DND-41 (cell line): ENCODE data around the gene LEMD2.

Experiments used
- ATAC-seq: fragments of 200-7000 bp; cut with Tn5 transposase; 3 replicates; pipeline ENCODE4 v1.9.1; 2021; ENCODE audit warnings: low read depth; ENCODE audit not compliant: insufficient read depth
- DNase-seq: peaks from one replicate; pipeline ENCODE4 v3.0.0-alpha.2; 2020
- H2AFZ ChIP-seq: 2 replicates; pipeline ENCODE4 v1.6.0; 2012; ENCODE audit warnings: low read depth, low read length
- H3K27ac ChIP-seq: 2 replicates; pipeline ENCODE4 v1.5.1; 2012; ENCODE audit warnings: low read length, inconsistent platforms
- H3K27me3 ChIP-seq: fragments of 200-600 bp; sonication (generic); 2 replicates; pipeline ENCODE4 v1.6.0; 2012; ENCODE audit warnings: low read length, mild to moderate bottlenecking, inconsistent platforms; ENCODE audit not compliant: insufficient read depth, poor library complexity
- H3K36me3 ChIP-seq: 2 replicates; pipeline ENCODE4 v1.5.1; 2012; ENCODE audit warnings: low read length, inconsistent platforms; ENCODE audit not compliant: insufficient read depth
- H3K4me1 ChIP-seq: 2 replicates; pipeline ENCODE4 v1.5.1; 2012; ENCODE audit warnings: mild to moderate bottlenecking, low read length; ENCODE audit not compliant: insufficient read depth
- H3K4me2 ChIP-seq: 2 replicates; pipeline ENCODE4 v1.6.0; 2012; ENCODE audit warnings: mild to moderate bottlenecking, moderate library complexity, low read length, inconsistent platforms; ENCODE audit not compliant: insufficient read depth
- H3K4me3 ChIP-seq, 2 experiments: fragments of 200-600 bp in 1 of 2; shearing (Covaris generic) in 1 of 2; 2 replicates each; pipeline ENCODE4 v1.5.1; 2012 to 2016; ENCODE audit warnings: inconsistent platforms in 2 of 2, low read length in 2 of 2, mild to moderate bottlenecking in 2 of 2, low read depth in 1 of 2, moderate library complexity in 1 of 2
- H3K79me2 ChIP-seq: 2 replicates; pipeline ENCODE4 v1.6.0; 2012; ENCODE audit warnings: low read length, inconsistent platforms; ENCODE audit not compliant: insufficient read depth
- H3K9ac ChIP-seq: 2 replicates; pipeline ENCODE4 v1.6.0; 2012; ENCODE audit warnings: low read depth, mild to moderate bottlenecking, inconsistent platforms, low read length, moderate library complexity
- H3K9me3 ChIP-seq: 2 replicates; pipeline ENCODE4 v1.5.1; 2012; ENCODE audit warnings: low read length, moderate library complexity, mild to moderate bottlenecking, inconsistent platforms; ENCODE audit not compliant: insufficient read depth, severe bottlenecking
- H4K20me1 ChIP-seq: 2 replicates; pipeline ENCODE4 v1.6.0; 2012; ENCODE audit warnings: low read length; ENCODE audit not compliant: insufficient read depth
- EZH2 ChIP-seq: IDR thresholded peaks from 3 replicates; pipeline ENCODE4 v1.6.1; 2012; ENCODE audit warnings: borderline replicate concordance, low read depth, mild to moderate bottlenecking, moderate library complexity, low read length, inconsistent platforms; ENCODE audit not compliant: severe bottlenecking
- TF ChIP-seq, protein P1 (sequence below): IDR thresholded peaks from 2 replicates; pipeline ENCODE4 v1.5.1; 2012; ENCODE audit warnings: borderline replicate concordance, low read length, moderate library complexity, mild to moderate bottlenecking; ENCODE audit not compliant: poor library complexity, severe bottlenecking; ENCODE audit errors: extremely low read depth

Gene LEMD2

DNA sequence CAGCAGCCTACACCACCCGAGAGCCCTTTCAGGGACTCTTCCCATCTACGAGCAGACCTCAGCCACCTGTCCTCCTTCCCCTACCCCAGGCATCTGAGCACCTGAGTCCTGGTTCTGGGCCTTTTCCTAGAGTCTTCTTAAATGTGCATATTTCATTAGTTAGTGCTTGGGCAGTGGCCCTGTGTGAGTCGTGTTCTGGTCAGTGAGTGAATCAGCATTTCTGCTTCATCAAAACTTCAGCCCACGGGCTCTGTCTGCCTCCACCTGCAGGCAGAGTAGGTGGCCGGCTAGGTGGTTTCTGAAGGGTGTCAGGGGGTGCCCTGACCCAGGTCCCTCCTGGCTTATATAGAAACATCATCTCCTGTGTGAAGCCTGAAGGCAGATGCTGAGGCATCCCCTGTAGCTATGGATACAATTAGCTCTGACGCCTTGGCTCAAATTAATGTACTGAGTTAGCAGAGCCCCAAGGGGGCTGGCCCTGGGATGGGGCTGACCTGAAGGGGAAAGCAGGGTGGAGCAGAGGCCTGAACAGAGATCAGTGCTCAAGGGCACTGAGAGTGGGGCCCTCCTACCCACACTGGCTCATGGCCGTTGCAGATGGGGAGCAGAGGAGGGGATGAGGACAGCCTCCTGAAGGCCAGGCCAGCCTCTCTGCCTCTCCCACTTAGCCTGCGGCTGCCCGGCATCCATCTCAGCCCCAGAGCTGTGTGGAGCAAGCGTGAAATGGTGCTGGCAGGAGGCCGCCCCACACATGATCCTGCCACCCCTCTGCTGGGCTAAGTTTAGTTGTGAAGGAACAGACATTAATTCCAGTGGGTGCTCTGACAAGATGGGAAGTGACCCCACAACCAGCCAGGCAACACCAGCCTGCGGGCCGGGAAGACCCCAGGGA is 55.9 kb downstream of the LEMD2 start:
- no peaks in the 10 kb centered on the region for H3K27me3 ChIP-seq

DNA sequence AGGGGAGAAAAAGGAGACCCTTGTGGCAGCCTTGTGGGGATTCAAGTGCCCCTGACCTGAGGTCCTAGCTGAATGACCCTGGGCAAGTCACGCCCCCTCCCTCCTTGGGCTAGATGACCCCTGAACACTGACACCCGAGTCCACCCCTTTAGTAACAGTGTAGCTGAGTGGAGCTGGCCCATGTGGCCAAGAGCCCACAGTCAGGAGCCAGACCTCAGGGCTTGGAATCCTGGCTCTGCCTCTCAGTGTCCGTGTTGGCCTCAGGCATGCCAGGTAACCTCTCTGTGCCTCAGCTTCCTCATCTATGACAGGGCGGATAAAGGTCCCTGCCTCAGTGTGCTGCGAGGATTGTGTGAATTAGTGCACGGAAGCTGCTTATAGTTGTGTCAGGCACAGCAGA is 56.5 kb downstream of the LEMD2 start:
- TF ChIP-seq, protein P1, sequence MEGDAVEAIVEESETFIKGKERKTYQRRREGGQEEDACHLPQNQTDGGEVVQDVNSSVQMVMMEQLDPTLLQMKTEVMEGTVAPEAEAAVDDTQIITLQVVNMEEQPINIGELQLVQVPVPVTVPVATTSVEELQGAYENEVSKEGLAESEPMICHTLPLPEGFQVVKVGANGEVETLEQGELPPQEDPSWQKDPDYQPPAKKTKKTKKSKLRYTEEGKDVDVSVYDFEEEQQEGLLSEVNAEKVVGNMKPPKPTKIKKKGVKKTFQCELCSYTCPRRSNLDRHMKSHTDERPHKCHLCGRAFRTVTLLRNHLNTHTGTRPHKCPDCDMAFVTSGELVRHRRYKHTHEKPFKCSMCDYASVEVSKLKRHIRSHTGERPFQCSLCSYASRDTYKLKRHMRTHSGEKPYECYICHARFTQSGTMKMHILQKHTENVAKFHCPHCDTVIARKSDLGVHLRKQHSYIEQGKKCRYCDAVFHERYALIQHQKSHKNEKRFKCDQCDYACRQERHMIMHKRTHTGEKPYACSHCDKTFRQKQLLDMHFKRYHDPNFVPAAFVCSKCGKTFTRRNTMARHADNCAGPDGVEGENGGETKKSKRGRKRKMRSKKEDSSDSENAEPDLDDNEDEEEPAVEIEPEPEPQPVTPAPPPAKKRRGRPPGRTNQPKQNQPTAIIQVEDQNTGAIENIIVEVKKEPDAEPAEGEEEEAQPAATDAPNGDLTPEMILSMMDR: no peak
- no peak for TF ChIP-seq EZH2
- no peaks in the 10 kb centered on the region for H3K9me3 ChIP-seq
- peaks cover 6% of the 10 kb centered on the region for H3K27me3 ChIP-seq
- no peaks in the 10 kb centered on the region for H3K79me2 ChIP-seq
- H2AFZ ChIP-seq: no peak overlapping the region
- no peaks in the 10 kb centered on the region for H4K20me1 ChIP-seq
- H3K4me2 ChIP-seq: no peak overlapping the region
- no peaks in the 10 kb centered on the region for H3K4me1 ChIP-seq
- no peak overlapping the region for H3K4me3 ChIP-seq
- ATAC-seq: no peak
- H3K36me3 ChIP-seq: no peaks in the 10 kb centered on the region
- DNase-seq: no peak
- no peak overlapping the region for H3K9ac ChIP-seq
- no peak overlapping the region for H3K27ac ChIP-seq

More for the DNA sequence above, 55.9 kb downstream of the LEMD2 start:
- ATAC-seq (no peak), DNase-seq (no peak)
- H3K4me3 ChIP-seq: no peak overlapping the region
- no peaks in the 10 kb centered on the region for H3K36me3 ChIP-seq
- no peak overlapping the region for H3K27ac ChIP-seq
- H3K79me2 ChIP-seq: no peaks in the 10 kb centered on the region
- H2AFZ ChIP-seq: no peak overlapping the region
- TF ChIP-seq EZH2: no peak
- TF ChIP-seq, protein P1: no peak
- H4K20me1 ChIP-seq: no peaks in the 10 kb centered on the region
- H3K4me2 ChIP-seq: no peak overlapping the region
- H3K9me3 ChIP-seq: no peaks in the 10 kb centered on the region
- no peaks in the 10 kb centered on the region for H3K4me1 ChIP-seq
- no peak overlapping the region for H3K9ac ChIP-seq

- Histone ChIP-seq H3K4me2 (no peak overlapping the region), H3K27ac (no peak overlapping the region), H3K4me3 (no peak overlapping the region), H4K20me1 (no peaks in the 10 kb centered on the region), H3K9ac (no peak overlapping the region), H3K4me1 (no peaks in the 10 kb centered on the region), H3K27me3 (peaks cover 11% of the 10 kb centered on the region), H3K36me3 (no peaks in the 10 kb centered on the region), H3K9me3 (no peaks in the 10 kb centered on the region), H3K79me2 (no peaks in the 10 kb centered on the region), H2AFZ (no peak overlapping the region)
- TF ChIP-seq, protein P1: no peak
- no peak for TF ChIP-seq EZH2
- DNase-seq: no peak
- ATAC-seq: no peak
Observed at GRCh38 chr6:33731751-33732282, 57.1 kb downstream of the LEMD2 start.
